GM18858 (cell line): Measurements from ENCODE around the gene ADARB2.
"Not testable (repeated sequence)": the region's sequence is repeated elsewhere in the genome, so short reads cannot be mapped to it uniquely, and the experiment has no call there.

Source experiments
- ATAC-seq: cut with Tn5 transposase; IDR thresholded peaks from one replicate; pipeline ENCODE4 v1.9.1; 2021; ENCODE audit not compliant: unreplicated experiment

ADARB2 gene

GRCh38 chr10:1451362-1451888 lies 285.9 kb downstream of the ADARB2 start:
- ATAC-seq: no peak

GRCh38 chr10:1449572-1450205 lies 287.6 kb downstream of the ADARB2 start:
- ATAC-seq: no peak

GRCh38 chr10:1449021-1449420 lies 288.3 kb downstream of the ADARB2 start:
- ATAC-seq: no peak

GRCh38 chr10:1448252-1448930 lies 288.9 kb downstream of the ADARB2 start:
- no peak for ATAC-seq

GRCh38 chr10:1444826-1445225 lies 292.5 kb downstream of the ADARB2 start:
- ATAC-seq: no peak

GRCh38 chr10:1440897-1441296 lies 296.4 kb downstream of the ADARB2 start:
- ATAC-seq: no peak

- no peak for ATAC-seq
Observed at GRCh38 chr10:1434912-1435692, 302.2 kb downstream of the ADARB2 start.

- no peak for ATAC-seq
Observed at GRCh38 chr10:1434202-1434601, 303.1 kb downstream of the ADARB2 start.

- no peak for ATAC-seq
Observed at GRCh38 chr10:1432161-1432560, 305.2 kb downstream of the ADARB2 start.

- ATAC-seq: no peak
Observed at GRCh38 chr10:1431229-1431628, 306.1 kb downstream of the ADARB2 start.

- not testable (repeated sequence) for ATAC-seq
Observed at GRCh38 chr10:1427521-1428186, 309.7 kb downstream of the ADARB2 start.

GRCh38 chr10:1426786-1427185 lies 310.5 kb downstream of the ADARB2 start:
- no peak for ATAC-seq

GRCh38 chr10:1425879-1426278 lies 311.4 kb downstream of the ADARB2 start:
- peak; percentile 74 for ATAC-seq

- ATAC-seq: no peak
Observed at GRCh38 chr10:1424648-1425047, 312.7 kb downstream of the ADARB2 start.

- no peak for ATAC-seq
Observed at GRCh38 chr10:1423676-1424253, 313.6 kb downstream of the ADARB2 start.

- no peak for ATAC-seq
Observed at GRCh38 chr10:1422275-1422674, 315.1 kb downstream of the ADARB2 start.

- peak; percentile 91 for ATAC-seq
Observed at GRCh38 chr10:1420661-1421362, 316.5 kb downstream of the ADARB2 start.

- no peak for ATAC-seq
Observed at GRCh38 chr10:1419796-1420610, 317.3 kb downstream of the ADARB2 start.

- ATAC-seq: no peak
Observed at GRCh38 chr10:1418031-1418550, 319.2 kb downstream of the ADARB2 start.
